Measurements from ENCODE around the gene ZSWIM5.

DNA sequence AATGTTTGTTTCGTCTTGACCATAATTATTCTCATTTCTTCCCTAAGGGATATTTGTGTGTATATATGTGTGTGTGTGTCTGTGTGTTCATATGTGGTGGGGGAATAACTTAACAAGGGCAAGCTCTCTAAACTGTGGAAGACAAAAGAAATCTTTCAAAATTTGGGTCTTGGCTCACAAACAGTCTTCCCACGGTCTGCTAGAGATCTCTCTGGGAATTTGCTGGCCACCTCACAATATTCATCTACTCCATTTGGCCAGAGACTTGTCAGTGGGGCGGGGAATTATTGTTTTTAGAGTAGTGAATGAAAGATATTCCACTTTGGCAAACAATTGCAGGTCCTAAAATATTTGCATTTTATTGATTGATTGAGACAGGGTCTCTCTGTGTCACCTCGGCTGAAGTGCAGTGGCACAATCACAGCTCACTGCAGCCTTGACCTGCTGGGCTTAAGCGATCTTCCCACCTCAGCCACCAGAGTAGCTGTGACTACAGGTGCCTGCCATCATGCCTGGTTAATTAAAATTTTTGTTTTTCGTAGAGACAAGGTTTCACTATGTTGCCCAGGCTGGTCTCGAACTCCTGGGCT is 212.0 kb downstream of the ZSWIM5 start:
- TF ChIP-seq CTCF (IDR thresholded peaks at IDR 0.05) = no peak
- TF ChIP-seq POLR2A (IDR thresholded peaks at IDR 0.05) = no peak

Data from transverse colon (tissue), 3 donors.